DOHH2 (cell line): ENCODE results near the gene MRTFA.

Source experiments
- H3F3A ChIP-seq: fragments of 200-600 bp; sonication (generic), shearing (Covaris generic); 2 replicates; pipeline ENCODE4 v1.6.0; 2016; ENCODE audit warnings: antibody characterized with exemption, mild to moderate bottlenecking; ENCODE audit not compliant: control insufficient read depth, insufficient read depth
- H3K27ac ChIP-seq: fragments of 200-600 bp; sonication (generic); 2 replicates; pipeline ENCODE4 v1.5.1; 2014; ENCODE audit warnings: low read depth, mild to moderate bottlenecking, low read length, moderate library complexity
- H3K27me3 ChIP-seq: fragments of 200-600 bp; sonication (generic); 2 replicates; pipeline ENCODE4 v1.6.1; 2014; ENCODE audit warnings: mild to moderate bottlenecking, low read length, mixed read lengths; ENCODE audit not compliant: control insufficient read depth
- H3K36me3 ChIP-seq: fragments of 200-600 bp; sonication (generic); 2 replicates; pipeline ENCODE4 v1.6.1; 2014; ENCODE audit warnings: mild to moderate bottlenecking, low read length, moderate library complexity, mixed read lengths; ENCODE audit not compliant: control insufficient read depth
- H3K4me1 ChIP-seq: fragments of 200-600 bp; sonication (generic); 2 replicates; pipeline ENCODE4 v1.6.1; 2014; ENCODE audit warnings: mild to moderate bottlenecking, low read length, mixed read lengths; ENCODE audit not compliant: control insufficient read depth
- H3K4me2 ChIP-seq: fragments of 200-600 bp; sonication (generic); 2 replicates; pipeline ENCODE4 v1.6.0; 2014; ENCODE audit warnings: mild to moderate bottlenecking, low read length, moderate library complexity
- H3K4me3 ChIP-seq: fragments of 200-600 bp; sonication (generic); 2 replicates; pipeline ENCODE4 v1.5.1; 2014; ENCODE audit warnings: mild to moderate bottlenecking, low read length, mixed read lengths
- H3K79me2 ChIP-seq: fragments of 200-600 bp; sonication (generic); 2 replicates; pipeline ENCODE4 v1.6.1; 2014; ENCODE audit warnings: mild to moderate bottlenecking, low read length, mixed read lengths; ENCODE audit not compliant: control insufficient read depth
- H3K9me2 ChIP-seq: fragments of 200-600 bp; sonication (generic); replicated peaks from 2 replicates; pipeline ENCODE4 v1.6.1; 2014; ENCODE audit warnings: mild to moderate bottlenecking, low read length, mixed read lengths; ENCODE audit not compliant: control insufficient read depth
- H3K9me3 ChIP-seq: fragments of 200-600 bp; sonication (generic); 2 replicates; pipeline ENCODE4 v1.6.1; 2014; ENCODE audit warnings: antibody characterized with exemption, low read length, mixed read lengths; ENCODE audit not compliant: control insufficient read depth, insufficient read depth
- H4K20me1 ChIP-seq: fragments of 200-600 bp; sonication (generic); 2 replicates; pipeline ENCODE4 v1.6.0; 2014; ENCODE audit warnings: low read depth, mild to moderate bottlenecking, antibody characterized with exemption, low read length, moderate library complexity; ENCODE audit not compliant: control insufficient read depth, insufficient read depth
- CTCF ChIP-seq: fragments of 200-600 bp; sonication (generic); IDR thresholded peaks from one replicate; pipeline ENCODE4 v1.5.1; 2014; ENCODE audit warnings: antibody characterized with exemption, mild to moderate bottlenecking, low read depth, low read length; ENCODE audit not compliant: poor library complexity, severe bottlenecking
- EZH2phosphoT487 ChIP-seq: fragments of 200-600 bp; sonication (generic); IDR thresholded peaks from 2 replicates; pipeline ENCODE4 v1.6.1; 2017; ENCODE audit warnings: borderline replicate concordance, mild to moderate bottlenecking, antibody characterized with exemption, low read length, moderate library complexity, mixed read lengths

MRTFA gene

DNA sequence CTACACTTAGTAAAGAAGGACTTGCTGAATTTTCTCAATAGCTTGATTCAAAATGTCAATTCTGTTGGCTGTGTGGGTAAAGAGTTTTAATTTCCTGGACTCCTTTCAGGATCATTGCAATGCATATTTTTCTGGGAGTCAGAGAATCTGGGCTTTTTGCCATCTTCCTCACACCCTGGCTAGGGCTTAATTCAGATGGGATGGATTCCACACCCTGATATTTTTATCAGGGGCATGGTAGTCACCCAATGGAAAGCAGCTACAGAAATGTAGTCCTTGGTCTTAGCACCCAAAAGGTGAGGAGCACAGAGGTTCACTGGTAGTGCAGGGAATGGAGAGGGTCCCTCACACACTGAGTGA, 186.9 kb downstream of the MRTFA start:
- H3K36me3 ChIP-seq, result peaks cover 46% of the 10 kb centered on the region
- H3K4me3 ChIP-seq, result no peak overlapping the region
- no peak overlapping the region for H3K27ac ChIP-seq
- peaks cover 21% of the 10 kb centered on the region for H3K4me1 ChIP-seq
- H3K4me2 ChIP-seq, result no peak overlapping the region
- H3F3A ChIP-seq, result no peaks in the 10 kb centered on the region; the same call in 1 of the 2 replicates
- peaks cover 97% of the 10 kb centered on the region for H3K79me2 ChIP-seq
- no peaks in the 10 kb centered on the region for H3K9me2 ChIP-seq
- H4K20me1 ChIP-seq, result 0 out of 2 replicates have a peak, but pooled peaks cover 6% of the 10 kb centered on the region
- no peak for TF ChIP-seq EZH2phosphoT487
- TF ChIP-seq CTCF, result no peak
- no peaks in the 10 kb centered on the region for H3K9me3 ChIP-seq
- H3K27me3 ChIP-seq, result no peaks in the 10 kb centered on the region

DNA sequence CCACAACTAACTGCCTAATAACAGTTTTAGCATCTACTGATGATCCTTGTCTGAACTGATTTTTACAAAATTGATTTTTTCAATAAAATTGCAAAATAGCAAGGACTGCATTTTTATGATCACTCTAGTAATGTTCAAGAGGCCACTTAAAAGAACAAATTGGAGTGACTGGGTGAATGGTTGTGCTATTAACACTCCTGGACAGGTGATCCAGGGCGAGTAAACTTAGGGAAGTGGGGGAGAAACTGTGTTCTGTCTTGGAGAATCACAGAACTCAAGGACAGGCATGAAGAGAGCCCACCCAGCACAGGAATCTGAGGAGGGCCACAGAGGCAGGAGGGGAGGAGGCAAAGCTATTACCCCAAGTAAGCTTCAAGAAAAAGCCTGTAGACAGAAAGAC, 190.3 kb downstream of the MRTFA start:
- Histone ChIP-seq H3K27me3 (no peaks in the 10 kb centered on the region), H3K79me2 (peaks cover 95% of the 10 kb centered on the region), H4K20me1 (no peaks in the 10 kb centered on the region), H3K9me2 (no peaks in the 10 kb centered on the region), H3K27ac (no peak overlapping the region), H3K4me2 (no peak overlapping the region), H3F3A (no peaks in the 10 kb centered on the region), H3K4me1 (peaks cover 19% of the 10 kb centered on the region), H3K9me3 (no peaks in the 10 kb centered on the region), H3K4me3 (no peak overlapping the region), H3K36me3 (peaks cover 45% of the 10 kb centered on the region)
- TF ChIP-seq EZH2phosphoT487 (no peak), CTCF (no peak)

DNA sequence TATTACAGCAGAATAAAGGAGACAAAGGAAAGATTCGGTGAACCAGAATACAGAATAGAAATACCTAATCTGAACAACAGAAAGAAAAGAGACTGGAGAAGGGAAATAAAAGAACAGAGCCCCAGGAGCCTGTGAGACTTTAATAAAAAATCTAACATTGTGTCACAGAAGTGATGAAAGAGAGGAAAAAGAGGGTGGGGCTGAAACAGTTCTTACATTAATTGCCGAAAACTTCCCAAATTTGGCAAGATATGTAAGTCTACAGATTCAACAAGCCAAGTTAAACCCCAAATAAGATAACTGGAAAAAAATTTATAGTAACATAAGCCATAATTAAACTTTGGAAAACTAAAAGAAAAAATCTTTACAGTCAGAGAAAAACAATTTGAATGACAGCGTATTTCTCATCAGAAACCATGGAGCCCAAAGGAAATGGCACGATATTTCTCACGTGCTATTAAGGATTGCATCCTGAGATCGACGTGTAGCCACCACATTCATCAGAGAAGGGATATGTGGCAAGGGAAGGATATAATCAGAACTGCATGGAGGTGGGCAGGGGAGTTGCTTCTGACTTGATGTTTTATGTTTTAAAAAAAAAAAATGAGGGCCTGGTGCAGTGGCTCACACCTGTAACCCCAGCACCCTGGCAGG, 192.2 kb downstream of the MRTFA start:
- TF ChIP-seq CTCF (no peak), EZH2phosphoT487 (no peak)
- Histone ChIP-seq H3K79me2 (peaks cover 95% of the 10 kb centered on the region), H3K27ac (no peak overlapping the region), H3K4me2 (no peak overlapping the region), H3K27me3 (no peaks in the 10 kb centered on the region), H4K20me1 (no peaks in the 10 kb centered on the region), H3K4me3 (no peak overlapping the region), H3K4me1 (peaks cover 38% of the 10 kb centered on the region), H3F3A (no peaks in the 10 kb centered on the region), H3K9me3 (no peaks in the 10 kb centered on the region), H3K9me2 (no peaks in the 10 kb centered on the region), H3K36me3 (peaks cover 47% of the 10 kb centered on the region)
